IMR-90 (cell line): Measurements from ENCODE around the gene CD300H.

Experiments used
- BHLHE40 ChIP-seq: fragments of 150-350 bp; IDR thresholded peaks from 2 replicates; pipeline ENCODE4 v1.6.1; 2016; ENCODE audit warnings: mild to moderate bottlenecking, low read depth, low read length
- CEBPB ChIP-seq: IDR thresholded peaks from 2 replicates; pipeline ENCODE4 v1.6.1; 2012; ENCODE audit warnings: low read depth, low read length, improper control_type of control experiment
- CHD1 ChIP-seq: IDR thresholded peaks from 2 replicates; pipeline ENCODE4 v1.6.1; 2012; ENCODE audit warnings: low read depth, low read length, improper control_type of control experiment
- MXI1 ChIP-seq: IDR thresholded peaks from 2 replicates; pipeline ENCODE4 v1.6.1; 2012; ENCODE audit warnings: low read depth, mild to moderate bottlenecking, low read length, moderate library complexity, borderline replicate concordance
- POLR2A ChIP-seq: IDR thresholded peaks from 2 replicates; pipeline ENCODE4 v1.6.1; 2012; ENCODE audit warnings: mild to moderate bottlenecking, low read depth, low read length
- TF ChIP-seq, protein P1 (sequence below): conservative IDR thresholded peaks from 2 replicates; pipeline ENCODE4 v1.5.1; 2012; ENCODE audit warnings: mild to moderate bottlenecking, low read depth, low read length, improper control_type of control experiment
- TF ChIP-seq, protein P2 (sequence below): fragments of 150-350 bp; IDR thresholded peaks from 2 replicates; pipeline ENCODE4 v1.6.1; 2016; ENCODE audit warnings: low read depth, mild to moderate bottlenecking, low read length, moderate library complexity, borderline replicate concordance

DNA sequence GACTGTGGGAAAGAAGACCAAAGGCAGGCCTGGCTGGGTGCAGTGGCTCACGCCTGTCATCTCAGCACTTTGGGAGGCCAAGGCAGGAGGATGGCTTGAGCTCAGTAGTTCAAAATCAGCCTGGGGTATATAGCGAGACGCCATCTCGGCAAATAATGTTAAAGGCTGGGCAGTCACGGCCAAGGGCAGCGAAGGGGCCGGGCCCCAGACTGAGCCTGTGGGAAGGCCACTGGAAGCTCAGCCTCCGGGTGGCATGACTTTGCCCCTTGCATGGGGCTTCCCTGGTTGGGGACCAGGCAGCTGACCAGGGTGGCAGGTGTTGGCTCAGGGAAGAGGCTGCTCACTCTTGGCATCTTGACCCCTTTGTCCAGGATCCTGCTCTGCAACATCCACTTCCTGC, 38.7 kb upstream of the CD300H start:
- no peak for TF ChIP-seq POLR2A
- TF ChIP-seq MXI1: no peak
- no peak for TF ChIP-seq BHLHE40
- TF ChIP-seq, protein P1, sequence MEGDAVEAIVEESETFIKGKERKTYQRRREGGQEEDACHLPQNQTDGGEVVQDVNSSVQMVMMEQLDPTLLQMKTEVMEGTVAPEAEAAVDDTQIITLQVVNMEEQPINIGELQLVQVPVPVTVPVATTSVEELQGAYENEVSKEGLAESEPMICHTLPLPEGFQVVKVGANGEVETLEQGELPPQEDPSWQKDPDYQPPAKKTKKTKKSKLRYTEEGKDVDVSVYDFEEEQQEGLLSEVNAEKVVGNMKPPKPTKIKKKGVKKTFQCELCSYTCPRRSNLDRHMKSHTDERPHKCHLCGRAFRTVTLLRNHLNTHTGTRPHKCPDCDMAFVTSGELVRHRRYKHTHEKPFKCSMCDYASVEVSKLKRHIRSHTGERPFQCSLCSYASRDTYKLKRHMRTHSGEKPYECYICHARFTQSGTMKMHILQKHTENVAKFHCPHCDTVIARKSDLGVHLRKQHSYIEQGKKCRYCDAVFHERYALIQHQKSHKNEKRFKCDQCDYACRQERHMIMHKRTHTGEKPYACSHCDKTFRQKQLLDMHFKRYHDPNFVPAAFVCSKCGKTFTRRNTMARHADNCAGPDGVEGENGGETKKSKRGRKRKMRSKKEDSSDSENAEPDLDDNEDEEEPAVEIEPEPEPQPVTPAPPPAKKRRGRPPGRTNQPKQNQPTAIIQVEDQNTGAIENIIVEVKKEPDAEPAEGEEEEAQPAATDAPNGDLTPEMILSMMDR: no peak
- TF ChIP-seq, protein P2, sequence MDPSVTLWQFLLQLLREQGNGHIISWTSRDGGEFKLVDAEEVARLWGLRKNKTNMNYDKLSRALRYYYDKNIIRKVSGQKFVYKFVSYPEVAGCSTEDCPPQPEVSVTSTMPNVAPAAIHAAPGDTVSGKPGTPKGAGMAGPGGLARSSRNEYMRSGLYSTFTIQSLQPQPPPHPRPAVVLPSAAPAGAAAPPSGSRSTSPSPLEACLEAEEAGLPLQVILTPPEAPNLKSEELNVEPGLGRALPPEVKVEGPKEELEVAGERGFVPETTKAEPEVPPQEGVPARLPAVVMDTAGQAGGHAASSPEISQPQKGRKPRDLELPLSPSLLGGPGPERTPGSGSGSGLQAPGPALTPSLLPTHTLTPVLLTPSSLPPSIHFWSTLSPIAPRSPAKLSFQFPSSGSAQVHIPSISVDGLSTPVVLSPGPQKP: no peak
- no peak for TF ChIP-seq CHD1
- no peak for TF ChIP-seq CEBPB
